Inferior parietal cortex (tissue), 1 donor: ENCODE measurements around the gene CYP11A1.
"Not testable (repeated sequence)": the region's sequence is repeated elsewhere in the genome, so short reads cannot be mapped to it uniquely, and the experiment has no call there.

Source experiments
- DNase-seq: peaks from one replicate; pipeline ENCODE4 v3.0.0-alpha.2; 2016; ENCODE audit errors: extremely low spot score

The CYP11A1 gene

GRCh38 chr15:74374648-74375302, 7.3 kb upstream of the CYP11A1 start:
- no peak for DNase-seq

GRCh38 chr15:74373731-74374647, 6.5 kb upstream of the CYP11A1 start:
- DNase-seq = peak; percentile 91

- no peak for DNase-seq
Measured at GRCh38 chr15:74373056-74373650, 5.7 kb upstream of the CYP11A1 start.

- DNase-seq = no peak
Measured at GRCh38 chr15:74370471-74370870, 3.0 kb upstream of the CYP11A1 start.

GRCh38 chr15:74369756-74370155, 2.3 kb upstream of the CYP11A1 start:
- no peak for DNase-seq

GRCh38 chr15:74369084-74369745, 1.8 kb upstream of the CYP11A1 start:
- DNase-seq = no peak

GRCh38 chr15:74368121-74368520, 675 bp upstream of the CYP11A1 start:
- no peak for DNase-seq

GRCh38 chr15:74365598-74366445, 1.6 kb downstream of the CYP11A1 start:
- no peak for DNase-seq

- DNase-seq = no peak
Measured at GRCh38 chr15:74364936-74365597, 2.4 kb downstream of the CYP11A1 start.

- no peak for DNase-seq
Measured at GRCh38 chr15:74362482-74362881, 5.0 kb downstream of the CYP11A1 start.

GRCh38 chr15:74360855-74361254, 6.6 kb downstream of the CYP11A1 start:
- DNase-seq = not testable (repeated sequence)

GRCh38 chr15:74359376-74359775, 8.1 kb downstream of the CYP11A1 start:
- DNase-seq = not testable (repeated sequence)

- not testable (repeated sequence) for DNase-seq
Measured at GRCh38 chr15:74357514-74357913, 9.9 kb downstream of the CYP11A1 start.

GRCh38 chr15:74356050-74356449, 11.4 kb downstream of the CYP11A1 start:
- not testable (repeated sequence) for DNase-seq

- not testable (repeated sequence) for DNase-seq
Measured at GRCh38 chr15:74353992-74354391, 13.5 kb downstream of the CYP11A1 start.

- no peak for DNase-seq
Measured at GRCh38 chr15:74352393-74352910, 15.0 kb downstream of the CYP11A1 start.

- no peak for DNase-seq
Measured at GRCh38 chr15:74351670-74352069, 15.8 kb downstream of the CYP11A1 start.

GRCh38 chr15:74350295-74351275, 16.9 kb downstream of the CYP11A1 start:
- no peak for DNase-seq

- no peak for DNase-seq
Measured at GRCh38 chr15:74349241-74349778, 18.1 kb downstream of the CYP11A1 start.
